Measurements from ENCODE around the gene CCDC24.
A peak's percentile ranks its signal among the peaks of the same experiment; 100 is the strongest.

Gene CCDC24

GRCh38 chr1:43963890-43964289 lies 27.5 kb upstream of the CCDC24 start:
- DNase-seq = no peak

- no peak for DNase-seq
Observed at GRCh38 chr1:43965316-43965715, 26.1 kb upstream of the CCDC24 start.

- no peak for DNase-seq
Observed at GRCh38 chr1:43968348-43968948, 23.0 kb upstream of the CCDC24 start.

- DNase-seq = no peak
Observed at GRCh38 chr1:43969416-43969745, 22.0 kb upstream of the CCDC24 start.

GRCh38 chr1:43969746-43970466 lies 21.5 kb upstream of the CCDC24 start, which contains the start of gene DPH2:
DPH2 (plus strand) TSS chr1:43970010; CDS start chr1:43970176, 166 bp downstream.
- DNase-seq = peak; percentile 98

- DNase-seq = no peak
Observed at GRCh38 chr1:43970502-43970901, 20.9 kb upstream of the CCDC24 start.

GRCh38 chr1:43970911-43971310 lies 20.5 kb upstream of the CCDC24 start:
- DNase-seq = no peak

- DNase-seq = no peak
Observed at GRCh38 chr1:43971336-43971980, 19.9 kb upstream of the CCDC24 start.

GRCh38 chr1:43973981-43974442 lies 17.4 kb upstream of the CCDC24 start:
- DNase-seq = peak; percentile 47

- peak; percentile 97 for DNase-seq
Observed at GRCh38 chr1:43974443-43975248, 16.8 kb upstream of the CCDC24 start, which contains the start of gene ATP6V0B. ATP6V0B (plus strand) TSS chr1:43974960; CDS start chr1:43975041, 81 bp downstream.

- DNase-seq = no peak
Observed at GRCh38 chr1:43975249-43975961, 16.0 kb upstream of the CCDC24 start.

- DNase-seq = no peak
Observed at GRCh38 chr1:43976045-43976444, 15.4 kb upstream of the CCDC24 start.

- DNase-seq = no peak
Observed at GRCh38 chr1:43976890-43977289, 14.5 kb upstream of the CCDC24 start.

- no peak for DNase-seq
Observed at GRCh38 chr1:43977376-43978263, 13.8 kb upstream of the CCDC24 start.

GRCh38 chr1:43978264-43978550 lies 13.2 kb upstream of the CCDC24 start:
- no peak for DNase-seq

GRCh38 chr1:43978551-43979260 lies 12.7 kb upstream of the CCDC24 start, which contains the start of gene B4GALT2:
B4GALT2 (plus strand) TSS chr1:43979210; CDS start chr1:43981161, 1,951 bp downstream.
- DNase-seq = peak; percentile 33

GRCh38 chr1:43979261-43979527 lies 12.2 kb upstream of the CCDC24 start:
- DNase-seq = no peak

- DNase-seq = peak; percentile 12
Observed at GRCh38 chr1:43979528-43980254, 11.7 kb upstream of the CCDC24 start.

GRCh38 chr1:43980255-43981134 lies 10.9 kb upstream of the CCDC24 start:
- no peak for DNase-seq
